Measurements from ENCODE around the gene CEP95.

CEP95 gene

DNA sequence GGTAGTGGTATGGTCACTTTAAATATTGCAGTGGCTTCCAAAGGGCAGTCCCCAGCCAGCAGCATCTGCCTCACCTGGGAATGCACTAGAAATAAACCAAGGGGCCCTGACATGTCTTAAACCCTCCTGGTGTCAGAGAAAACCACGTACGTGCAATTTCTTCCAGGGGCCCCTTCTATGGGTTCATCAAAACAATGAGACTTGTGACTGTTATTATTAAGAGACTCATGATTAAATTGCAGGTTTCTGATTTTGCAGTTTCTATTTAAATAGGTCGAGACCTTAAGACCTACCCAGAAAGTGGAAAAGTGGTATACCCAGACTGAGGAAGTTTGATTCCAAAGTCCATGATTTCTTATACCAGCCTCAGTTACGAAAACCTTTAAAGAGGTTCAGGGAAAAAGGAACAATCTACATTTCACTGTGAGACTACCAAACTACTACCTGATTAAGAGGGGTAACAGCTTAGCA, 9.2 kb upstream of the CEP95 start:
- no peak overlapping the region for H3K4me3 ChIP-seq (IDR thresholded peaks at IDR 0.05; ENCODE audit: insufficient read depth, low read depth, low read length)
- peaks cover 76% of the 10 kb centered on the region for H3K4me1 ChIP-seq (ENCODE audit: low read depth, poor library complexity, severe bottlenecking)
- H3K27ac ChIP-seq, result peak overlapping the region; percentile 59
- H3K27me3 ChIP-seq (ENCODE audit: insufficient read depth, low read depth), result no peaks in the 10 kb centered on the region
- peak overlapping the region; percentile 41; the same call in 1 of the 2 replicates for H3K9ac ChIP-seq
- TF ChIP-seq, protein P1, sequence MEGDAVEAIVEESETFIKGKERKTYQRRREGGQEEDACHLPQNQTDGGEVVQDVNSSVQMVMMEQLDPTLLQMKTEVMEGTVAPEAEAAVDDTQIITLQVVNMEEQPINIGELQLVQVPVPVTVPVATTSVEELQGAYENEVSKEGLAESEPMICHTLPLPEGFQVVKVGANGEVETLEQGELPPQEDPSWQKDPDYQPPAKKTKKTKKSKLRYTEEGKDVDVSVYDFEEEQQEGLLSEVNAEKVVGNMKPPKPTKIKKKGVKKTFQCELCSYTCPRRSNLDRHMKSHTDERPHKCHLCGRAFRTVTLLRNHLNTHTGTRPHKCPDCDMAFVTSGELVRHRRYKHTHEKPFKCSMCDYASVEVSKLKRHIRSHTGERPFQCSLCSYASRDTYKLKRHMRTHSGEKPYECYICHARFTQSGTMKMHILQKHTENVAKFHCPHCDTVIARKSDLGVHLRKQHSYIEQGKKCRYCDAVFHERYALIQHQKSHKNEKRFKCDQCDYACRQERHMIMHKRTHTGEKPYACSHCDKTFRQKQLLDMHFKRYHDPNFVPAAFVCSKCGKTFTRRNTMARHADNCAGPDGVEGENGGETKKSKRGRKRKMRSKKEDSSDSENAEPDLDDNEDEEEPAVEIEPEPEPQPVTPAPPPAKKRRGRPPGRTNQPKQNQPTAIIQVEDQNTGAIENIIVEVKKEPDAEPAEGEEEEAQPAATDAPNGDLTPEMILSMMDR (conservative IDR thresholded peaks at IDR 0.05; ENCODE audit: low read depth, low read length), result peak; percentile 60; the same call in 1 of the 2 replicates
- peaks cover 31% of the 10 kb centered on the region; the same call in 1 of the 2 replicates for H4K20me1 ChIP-seq (ENCODE audit: insufficient read depth)
- peak overlapping the region; percentile 68; the same call in 1 of the 2 replicates for H2AFZ ChIP-seq (ENCODE audit: low read depth)
- peaks cover 35% of the 10 kb centered on the region; the same call in 1 of the 2 replicates for H3K36me3 ChIP-seq (ENCODE audit: insufficient read depth)
- H3K4me2 ChIP-seq, result peak overlapping the region; percentile 44
- peaks cover 65% of the 10 kb centered on the region for H3K79me2 ChIP-seq (ENCODE audit: insufficient read depth, low read depth)

GRCh38 chr17:64498308-64499203, 8.2 kb upstream of the CEP95 start:
- peaks cover 85% of the 10 kb centered on the region for H3K4me1 ChIP-seq (ENCODE audit: low read depth, poor library complexity, severe bottlenecking)
- H3K27me3 ChIP-seq (ENCODE audit: insufficient read depth, low read depth), result no peaks in the 10 kb centered on the region
- peak overlapping the region; percentile 59; the same call in 1 of the 2 replicates for H3K27ac ChIP-seq
- TF ChIP-seq, protein P1 (conservative IDR thresholded peaks at IDR 0.05; ENCODE audit: low read depth, low read length), result no peak
- H2AFZ ChIP-seq (ENCODE audit: low read depth), result no peak overlapping the region
- no peak overlapping the region for H3K4me3 ChIP-seq (IDR thresholded peaks at IDR 0.05; ENCODE audit: insufficient read depth, low read depth, low read length)
- H3K79me2 ChIP-seq (ENCODE audit: insufficient read depth, low read depth), result peaks cover 72% of the 10 kb centered on the region
- H3K36me3 ChIP-seq (ENCODE audit: insufficient read depth), result peaks cover 45% of the 10 kb centered on the region
- peak overlapping the region; percentile 44 for H3K4me2 ChIP-seq
- H3K9ac ChIP-seq, result peak overlapping the region; percentile 41; the same call in 1 of the 2 replicates
- peaks cover 39% of the 10 kb centered on the region; the same call in 1 of the 2 replicates for H4K20me1 ChIP-seq (ENCODE audit: insufficient read depth)

- peak overlapping the region; percentile 41; the same call in 1 of the 2 replicates for H3K9ac ChIP-seq
- peaks cover 53% of the 10 kb centered on the region for H4K20me1 ChIP-seq (ENCODE audit: insufficient read depth)
- H3K4me1 ChIP-seq (ENCODE audit: low read depth, poor library complexity, severe bottlenecking), result peaks cover 84% of the 10 kb centered on the region
- H3K4me3 ChIP-seq (IDR thresholded peaks at IDR 0.05; ENCODE audit: insufficient read depth, low read depth, low read length), result no peak overlapping the region
- TF ChIP-seq, protein P1 (conservative IDR thresholded peaks at IDR 0.05; ENCODE audit: low read depth, low read length), result no peak
- H3K27me3 ChIP-seq (ENCODE audit: insufficient read depth, low read depth), result no peaks in the 10 kb centered on the region
- H3K4me2 ChIP-seq, result peak overlapping the region; percentile 44; the same call in 1 of the 2 replicates
- H3K27ac ChIP-seq, result peak overlapping the region; percentile 10; the same call in 1 of the 2 replicates
- H3K79me2 ChIP-seq (ENCODE audit: insufficient read depth, low read depth), result peaks cover 72% of the 10 kb centered on the region
- H2AFZ ChIP-seq (ENCODE audit: low read depth), result no peak overlapping the region
- peaks cover 59% of the 10 kb centered on the region for H3K36me3 ChIP-seq (ENCODE audit: insufficient read depth)
Observed at GRCh38 chr17:64499805-64500486, 6.8 kb upstream of the CEP95 start.

GRCh38 chr17:64500487-64500859, 6.3 kb upstream of the CEP95 start:
- TF ChIP-seq, protein P1 (conservative IDR thresholded peaks at IDR 0.05; ENCODE audit: low read depth, low read length), result no peak
- Histone ChIP-seq H2AFZ (ENCODE audit: low read depth) (no peak overlapping the region), H3K9ac (no peak overlapping the region; the same call in 1 of the 2 replicates), H3K4me1 (ENCODE audit: low read depth, poor library complexity, severe bottlenecking) (peaks cover 79% of the 10 kb centered on the region), H3K36me3 (ENCODE audit: insufficient read depth) (peaks cover 61% of the 10 kb centered on the region), H3K79me2 (ENCODE audit: insufficient read depth, low read depth) (peaks cover 72% of the 10 kb centered on the region), H3K4me2 (peak overlapping the region; percentile 44; the same call in 1 of the 2 replicates), H3K4me3 (IDR thresholded peaks at IDR 0.05; ENCODE audit: insufficient read depth, low read depth, low read length) (no peak overlapping the region), H4K20me1 (ENCODE audit: insufficient read depth) (peaks cover 58% of the 10 kb centered on the region), H3K27ac (peak overlapping the region; percentile 16; the same call in 1 of the 2 replicates), H3K27me3 (ENCODE audit: insufficient read depth, low read depth) (no peaks in the 10 kb centered on the region)

All from KMS-11 (cell line).